Measurements from ENCODE around the gene PSMD8.
"Not testable (repeated sequence)": the region's sequence is repeated elsewhere in the genome, so short reads cannot be mapped to it uniquely, and the experiment has no call there.

PSMD8 gene

DNA sequence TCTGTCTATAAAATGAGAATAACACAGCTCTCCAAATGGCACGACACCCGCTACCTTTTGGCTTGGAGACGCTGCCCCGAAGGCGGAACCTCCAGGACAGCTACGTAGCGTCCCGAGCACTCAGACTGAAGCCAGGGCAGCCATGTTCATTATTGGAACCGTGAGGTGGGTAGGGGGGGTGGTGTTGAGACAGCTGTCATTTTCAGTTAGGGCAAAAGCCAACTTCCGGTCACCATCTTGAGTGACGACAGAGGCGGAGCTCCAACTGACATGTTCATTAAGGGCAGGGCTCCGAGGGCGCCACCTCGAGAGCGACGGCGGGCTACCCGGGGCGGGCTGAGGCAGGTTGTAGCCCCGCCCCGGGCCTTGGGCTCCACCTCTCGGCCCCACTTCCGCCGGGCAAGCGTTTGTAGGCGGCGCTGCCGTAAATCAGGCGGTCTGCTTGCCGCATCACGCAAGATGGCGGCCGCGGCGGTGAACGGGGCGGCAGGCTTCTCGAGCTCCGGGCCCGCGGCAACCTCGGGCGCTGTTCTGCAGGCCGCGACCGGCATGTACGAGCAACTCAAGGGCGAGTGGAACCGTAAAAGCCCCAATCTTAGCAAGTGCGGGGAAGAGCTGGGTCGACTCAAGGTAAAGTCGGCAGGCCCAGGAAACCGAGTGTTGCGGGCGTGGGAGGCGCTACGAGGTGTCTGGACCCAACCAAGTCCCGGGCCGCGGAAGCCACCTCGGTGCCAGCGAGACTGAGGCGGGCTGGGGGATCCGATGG, at the start of gene PSMD8:
PSMD8 (plus strand) TSS at position 240 of the 766 bp plus-strand sequence; CDS start at position 271, 31 bp downstream.
- DNase-seq (ENCODE audit: insufficient read length, low spot score) = peak; percentile 94
- FAIRE-seq = peak; percentile 99

GRCh38 chr19:38326591-38326990, 47.8 kb upstream of the PSMD8 start:
- no peak for DNase-seq (ENCODE audit: insufficient read length, low spot score)
- FAIRE-seq = no peak

- FAIRE-seq (no peak), DNase-seq (ENCODE audit: insufficient read length, low spot score) (no peak)
Measured at GRCh38 chr19:38329651-38330050, 44.7 kb upstream of the PSMD8 start.

DNA sequence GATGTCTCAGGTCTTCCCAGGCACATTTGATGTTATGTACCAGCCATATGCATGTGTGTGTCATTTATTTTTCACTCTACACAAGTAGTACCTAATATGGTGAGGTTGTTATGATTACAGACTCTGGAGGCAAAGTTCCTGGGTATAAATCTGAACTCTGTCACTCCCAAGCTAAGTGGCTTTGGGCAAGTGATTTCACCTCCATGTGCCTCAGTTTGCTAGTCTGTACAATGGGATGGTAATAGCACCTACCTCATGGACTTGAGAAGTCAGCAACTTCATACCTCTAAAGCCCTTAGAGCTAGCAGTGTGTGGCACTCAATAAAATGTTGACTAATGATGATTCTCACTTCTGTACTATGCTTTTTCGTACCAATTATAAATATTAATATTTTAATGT, 42.6 kb upstream of the PSMD8 start:
- FAIRE-seq = no peak
- DNase-seq (ENCODE audit: insufficient read length, low spot score) = no peak

DNA sequence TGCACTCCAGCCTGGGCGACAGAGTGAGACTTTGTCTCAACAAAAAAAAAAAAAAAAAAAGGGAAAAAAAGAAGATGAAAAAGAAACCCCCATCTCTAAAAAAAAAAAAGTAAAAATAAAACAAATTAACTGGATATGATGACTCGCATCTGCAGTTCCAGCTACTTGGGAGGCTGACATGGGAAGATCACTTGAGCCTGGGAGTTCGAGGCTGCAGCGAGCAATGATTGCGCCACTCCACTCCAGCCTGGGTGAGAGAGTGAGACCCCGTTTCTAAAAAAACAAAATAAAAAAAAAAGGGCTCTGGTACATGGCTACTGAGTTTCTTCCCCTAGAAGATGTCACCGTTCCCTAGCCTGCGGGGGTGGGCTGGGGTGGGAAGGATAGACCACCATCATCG, 41.1 kb upstream of the PSMD8 start:
- no peak for FAIRE-seq
- no peak for DNase-seq (ENCODE audit: insufficient read length, low spot score)

- DNase-seq (ENCODE audit: insufficient read length, low spot score) = peak; percentile 85
- FAIRE-seq = peak; percentile 99
Measured at GRCh38 chr19:38335949-38336637, 38.3 kb upstream of the PSMD8 start.

DNA sequence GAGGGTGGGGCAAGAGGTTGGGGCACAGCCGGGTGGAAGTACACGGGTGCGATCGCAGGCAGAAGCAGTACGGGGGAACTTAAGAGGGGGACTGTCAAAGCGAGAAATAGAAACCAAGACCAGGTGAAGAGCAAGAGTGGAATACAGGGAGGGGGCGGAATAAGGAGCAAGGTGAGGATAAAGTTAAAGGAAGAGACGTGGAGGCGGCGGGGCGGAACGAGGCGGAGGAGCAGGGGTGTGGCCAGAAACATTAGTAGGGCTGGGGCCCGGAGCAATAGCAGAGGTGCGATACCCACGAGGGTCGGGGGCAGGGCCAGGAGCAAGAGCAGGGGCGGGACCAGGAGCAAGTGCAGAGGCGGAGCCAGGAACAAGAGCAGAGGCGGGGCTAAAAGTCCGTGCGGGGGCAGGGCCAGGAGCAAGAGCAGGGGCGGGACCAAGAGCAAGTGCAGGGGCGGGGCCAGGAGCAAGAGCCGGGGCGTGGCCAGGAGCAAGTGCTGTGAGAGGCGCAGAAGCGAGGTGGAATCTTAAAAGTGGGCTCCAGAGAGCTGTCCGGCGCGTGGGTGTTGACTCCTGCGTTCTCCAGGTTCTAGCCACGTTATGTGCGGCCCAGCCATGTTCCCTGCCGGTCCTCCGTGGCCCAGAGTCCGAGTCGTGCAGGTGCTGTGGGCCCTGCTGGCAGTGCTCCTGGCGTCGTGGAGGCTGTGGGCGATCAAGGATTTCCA, 37.6 kb upstream of the PSMD8 start:
- FAIRE-seq (no peak), DNase-seq (ENCODE audit: insufficient read length, low spot score) (peak; percentile 80)

DNA sequence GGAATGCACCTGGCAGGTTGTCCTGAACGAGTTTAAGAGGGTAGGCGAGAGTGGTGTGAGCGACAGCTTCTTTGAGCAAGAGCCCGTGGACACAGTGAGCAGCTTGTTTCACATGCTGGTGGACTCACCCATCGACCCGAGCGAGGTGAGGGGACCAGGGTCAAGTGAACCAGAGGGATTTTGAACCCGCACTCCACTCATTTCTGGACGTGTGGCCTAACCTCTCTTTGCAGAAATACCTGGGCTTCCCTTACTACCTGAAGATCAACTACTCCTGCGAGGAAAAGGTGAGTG, 37.1 kb upstream of the PSMD8 start:
- FAIRE-seq (no peak), DNase-seq (ENCODE audit: insufficient read length, low spot score) (no peak)

DNA sequence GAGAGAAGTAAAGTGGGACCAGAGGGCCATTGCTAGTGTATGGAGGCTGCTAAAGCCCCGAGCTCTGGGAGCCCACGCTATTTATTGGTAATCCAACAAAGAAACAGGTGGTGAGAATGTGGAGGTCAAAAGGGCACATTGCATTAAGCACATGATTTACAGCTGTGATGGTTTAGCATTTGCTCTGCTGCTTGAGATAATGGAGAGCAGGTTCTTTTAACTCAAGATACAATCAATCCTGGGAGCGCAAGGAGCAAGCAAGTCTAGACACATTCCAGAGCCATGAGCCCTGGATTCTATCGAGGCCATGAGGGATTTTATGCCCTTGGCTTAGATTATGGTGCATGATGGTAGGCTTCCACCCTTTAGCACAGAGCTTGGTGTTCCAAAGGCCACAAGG, 35.4 kb upstream of the PSMD8 start:
- DNase-seq (ENCODE audit: insufficient read length, low spot score); FAIRE-seq: not testable (repeated sequence)

- FAIRE-seq = no peak
Measured at GRCh38 chr19:38340927-38341326, 33.4 kb upstream of the PSMD8 start.

DNA sequence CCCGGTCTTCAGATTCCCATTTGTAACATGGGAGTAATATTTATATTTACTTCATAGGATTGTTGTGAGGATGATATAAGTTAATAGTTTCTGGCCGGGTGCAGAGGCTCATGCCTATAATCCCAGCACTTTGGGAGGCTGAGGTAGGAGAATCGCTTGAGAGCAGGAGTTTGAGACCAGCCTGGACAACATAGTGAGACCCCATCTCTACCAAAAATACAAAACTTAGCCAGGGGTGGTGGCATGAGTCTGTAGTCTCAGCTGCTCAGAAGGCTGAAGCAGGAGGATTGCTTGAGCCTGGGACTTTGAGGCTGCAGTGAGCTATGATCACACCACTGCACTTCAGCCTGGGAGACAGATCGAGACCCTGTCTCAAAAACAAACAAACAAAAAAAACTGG, 27.5 kb upstream of the PSMD8 start:
- DNase-seq (ENCODE audit: insufficient read length, low spot score) = no peak
- no peak for FAIRE-seq

More at GRCh38 chr19:38340927-38341326, 33.4 kb upstream of the PSMD8 start:
- DNase-seq (ENCODE audit: insufficient read length, low spot score) = no peak

DNA sequence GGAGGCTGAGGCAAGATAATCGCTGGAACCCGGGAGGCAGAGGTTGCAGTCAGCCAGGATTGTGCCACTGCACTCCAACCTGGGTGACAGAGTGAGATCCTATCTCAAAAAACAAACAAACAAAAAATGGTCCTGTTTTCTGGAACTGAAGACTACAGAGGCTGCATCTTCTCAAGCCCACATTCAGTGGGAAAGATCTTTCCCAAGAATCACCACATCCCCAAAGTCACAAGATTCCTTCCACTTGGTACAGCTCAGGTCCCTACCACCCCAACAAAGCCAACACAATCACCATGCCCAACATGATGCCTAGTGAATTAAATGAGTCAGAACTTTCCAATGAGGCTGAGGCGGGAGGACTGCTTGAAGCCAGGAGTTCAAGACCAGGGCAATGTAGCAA, 23.5 kb upstream of the PSMD8 start:
- DNase-seq (ENCODE audit: insufficient read length, low spot score) (no peak), FAIRE-seq (no peak)

DNA sequence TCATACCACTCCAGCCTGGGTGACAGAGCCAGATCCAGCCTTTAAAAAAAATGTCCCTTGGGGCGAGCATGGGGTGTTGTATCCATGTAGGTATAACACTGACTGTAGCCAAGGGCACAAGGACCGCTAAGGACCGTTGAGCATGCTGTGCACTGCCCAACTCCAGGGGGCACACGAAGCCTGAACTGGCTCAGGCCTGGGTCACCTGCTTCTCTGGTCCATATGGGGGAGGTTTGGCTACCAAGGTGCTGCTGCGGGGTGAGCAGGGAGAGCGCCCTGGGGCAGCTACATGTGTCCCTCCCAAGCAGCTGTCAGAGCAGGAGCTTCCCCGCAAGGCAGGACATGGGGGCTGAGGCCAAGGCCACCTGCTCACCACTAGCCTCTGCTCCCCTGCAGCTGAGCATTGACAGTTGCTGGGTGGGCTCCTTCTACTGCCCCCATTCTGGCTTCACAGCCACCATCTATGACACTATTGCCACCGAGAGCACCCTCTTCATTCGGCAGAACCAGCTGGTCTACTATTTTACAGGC, 22.4 kb upstream of the PSMD8 start:
- FAIRE-seq = no peak
- no peak for DNase-seq (ENCODE audit: insufficient read length, low spot score)

DNA sequence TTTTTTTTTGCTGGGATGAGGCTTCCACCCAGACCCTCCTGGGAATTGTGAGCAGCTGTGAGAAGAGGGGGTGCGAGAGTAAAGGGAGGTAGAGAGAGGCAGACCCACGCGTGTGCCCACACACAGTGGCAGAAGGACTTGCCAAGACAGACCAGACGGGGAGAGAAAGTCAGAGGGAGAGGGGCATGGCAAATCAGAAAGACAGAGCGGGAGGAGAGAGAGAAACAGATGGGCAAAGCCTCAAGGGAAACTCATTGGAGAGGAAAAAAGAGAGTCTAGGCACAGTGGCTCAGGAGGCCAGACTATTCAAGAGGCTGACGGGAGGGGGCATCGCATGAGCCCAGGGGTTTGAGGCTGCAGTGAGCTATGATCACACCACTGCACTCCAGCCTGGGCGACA, 21.8 kb upstream of the PSMD8 start:
- DNase-seq (ENCODE audit: insufficient read length, low spot score) (no peak), FAIRE-seq (no peak)

DNA sequence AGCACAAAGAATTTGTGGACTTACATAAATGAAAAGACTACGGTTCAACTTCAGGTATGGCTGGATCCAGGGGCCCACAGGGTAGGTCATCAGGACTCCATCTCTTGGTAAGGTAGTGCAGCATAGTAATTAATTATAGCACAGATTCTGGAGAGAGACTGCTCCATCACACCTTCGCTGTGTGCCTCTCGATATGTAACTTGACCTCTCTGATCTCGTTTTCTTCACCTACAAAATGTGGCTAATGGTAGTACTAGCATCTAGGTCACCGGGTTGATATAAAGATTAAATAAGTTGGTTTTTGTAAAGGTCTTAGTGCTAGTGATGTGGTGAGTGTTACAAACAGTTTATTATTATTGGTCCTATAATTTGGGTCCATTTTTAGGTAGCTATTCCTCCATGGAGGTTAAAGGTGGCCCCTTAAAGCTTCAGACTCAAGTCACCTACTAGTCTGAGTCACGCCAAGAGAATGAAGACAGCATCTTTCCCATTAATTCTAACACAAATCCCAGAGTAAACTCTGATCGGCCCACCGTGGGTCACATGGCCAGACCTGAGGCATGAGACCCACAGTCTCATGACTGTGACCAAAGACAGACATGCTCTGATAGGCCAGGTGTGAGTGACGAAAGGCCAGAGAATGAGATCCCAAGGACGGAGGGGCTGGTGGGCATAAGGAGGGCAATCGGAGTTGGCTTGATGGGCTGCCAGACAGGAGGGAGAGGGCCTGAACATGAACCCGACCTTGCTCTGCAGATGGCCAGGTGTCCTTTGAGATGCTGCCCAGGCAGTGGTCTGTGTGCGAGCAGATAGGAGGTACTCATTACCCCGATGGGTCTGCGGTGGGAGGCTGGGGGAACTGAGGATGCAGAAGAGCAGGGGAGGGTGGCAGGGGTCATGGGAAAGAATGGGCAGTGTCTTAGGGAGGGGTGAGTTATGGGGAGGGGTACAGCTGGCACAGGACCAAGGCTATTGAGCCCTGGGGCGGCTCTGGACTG, 18.3 kb upstream of the PSMD8 start:
- FAIRE-seq (no peak), DNase-seq (ENCODE audit: insufficient read length, low spot score) (no peak)

DNA sequence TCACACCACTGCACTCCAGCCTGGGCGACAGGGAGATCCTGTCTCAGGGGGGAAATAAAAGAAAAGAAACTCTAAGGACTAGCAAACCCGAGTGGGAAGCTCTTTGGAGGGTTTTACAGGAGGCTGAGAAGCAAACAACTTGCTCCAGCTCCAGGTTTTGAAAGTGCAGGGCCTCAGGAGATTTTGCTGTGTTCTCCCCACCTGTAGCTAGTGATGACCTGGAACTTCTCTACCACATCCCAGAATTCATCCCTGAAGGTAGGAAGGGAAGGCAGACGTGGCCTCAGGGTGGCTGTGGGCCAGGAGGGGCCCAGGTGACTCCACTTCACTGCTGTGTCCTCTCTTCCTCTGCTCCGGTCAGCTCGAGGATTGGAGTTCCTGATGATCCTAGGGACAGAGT, 16.3 kb upstream of the PSMD8 start:
- DNase-seq (ENCODE audit: insufficient read length, low spot score) (no peak), FAIRE-seq (no peak)

GRCh38 chr19:38359242-38360021, 14.9 kb upstream of the PSMD8 start:
- FAIRE-seq (no peak), DNase-seq (ENCODE audit: insufficient read length, low spot score) (no peak)

DNA sequence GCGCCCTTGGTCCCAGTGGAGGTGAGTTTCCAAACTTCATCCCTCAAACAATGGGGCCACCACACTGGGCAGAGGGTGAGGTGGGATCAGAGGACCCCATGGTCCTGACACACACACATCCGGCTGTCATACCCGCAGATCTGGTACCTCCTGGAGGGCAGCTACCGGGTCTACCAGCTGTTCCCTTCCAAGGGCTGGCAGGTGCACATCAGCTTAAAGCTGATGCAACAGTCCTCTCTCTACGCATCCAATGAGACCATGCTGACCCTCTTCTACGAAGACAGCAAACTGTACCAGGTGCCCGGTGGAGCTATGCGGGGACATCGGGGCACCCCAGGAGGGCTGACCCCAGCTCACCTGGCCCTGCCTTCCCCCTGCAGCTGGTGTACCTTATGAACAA, 14.0 kb upstream of the PSMD8 start:
- FAIRE-seq (no peak), DNase-seq (ENCODE audit: insufficient read length, low spot score) (no peak)

GRCh38 chr19:38360839-38361631, 13.3 kb upstream of the PSMD8 start:
- no peak for DNase-seq (ENCODE audit: insufficient read length, low spot score)
- no peak for FAIRE-seq

All from GM19239 (cell line).